22Rv1 (cell line): Measurements from ENCODE around the gene SLCO3A1.

Source experiments
- H3K27ac ChIP-seq: fragments of 450-650 bp; 2 replicates; pipeline ENCODE4 v1.5.1; 2017
- ZFX ChIP-seq: fragments of 450-650 bp; IDR thresholded peaks from 2 replicates; pipeline ENCODE4 v1.6.1; 2017; ENCODE audit warnings: antibody characterized with exemption, borderline replicate concordance
- TF ChIP-seq, protein P1 (sequence below): fragments of 450-650 bp; IDR thresholded peaks from 2 replicates; pipeline ENCODE4 v1.5.1; 2017; ENCODE audit warnings: mild to moderate bottlenecking

Gene SLCO3A1

DNA sequence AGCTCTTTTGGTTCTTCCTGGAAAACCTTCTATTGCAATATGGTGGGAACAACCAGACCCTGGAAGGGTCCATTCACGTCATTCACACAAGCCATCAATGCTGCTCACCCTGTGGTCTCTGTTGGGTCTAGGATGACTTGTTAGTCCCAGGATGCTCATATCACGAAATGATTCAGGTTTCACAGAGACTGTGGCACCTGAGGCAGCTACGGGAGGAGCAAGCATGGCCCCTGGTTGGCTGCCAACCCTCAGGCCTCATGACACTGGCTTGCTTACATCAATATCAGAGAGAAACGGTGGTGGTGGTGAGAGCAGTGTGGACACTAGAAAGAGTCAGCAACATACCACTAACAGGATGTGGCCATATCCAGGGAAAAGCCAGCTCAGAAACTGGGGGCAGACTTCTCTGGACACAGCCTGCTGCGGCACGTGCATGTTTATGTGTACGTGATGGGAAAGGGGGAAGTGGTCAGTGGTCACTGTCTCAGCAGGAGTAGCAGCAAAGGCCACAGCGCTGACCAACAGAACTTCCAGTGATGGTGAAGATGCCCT lies 331.2 kb downstream of the SLCO3A1 start:
- no peak overlapping the region for H3K27ac ChIP-seq
- TF ChIP-seq, protein P1, sequence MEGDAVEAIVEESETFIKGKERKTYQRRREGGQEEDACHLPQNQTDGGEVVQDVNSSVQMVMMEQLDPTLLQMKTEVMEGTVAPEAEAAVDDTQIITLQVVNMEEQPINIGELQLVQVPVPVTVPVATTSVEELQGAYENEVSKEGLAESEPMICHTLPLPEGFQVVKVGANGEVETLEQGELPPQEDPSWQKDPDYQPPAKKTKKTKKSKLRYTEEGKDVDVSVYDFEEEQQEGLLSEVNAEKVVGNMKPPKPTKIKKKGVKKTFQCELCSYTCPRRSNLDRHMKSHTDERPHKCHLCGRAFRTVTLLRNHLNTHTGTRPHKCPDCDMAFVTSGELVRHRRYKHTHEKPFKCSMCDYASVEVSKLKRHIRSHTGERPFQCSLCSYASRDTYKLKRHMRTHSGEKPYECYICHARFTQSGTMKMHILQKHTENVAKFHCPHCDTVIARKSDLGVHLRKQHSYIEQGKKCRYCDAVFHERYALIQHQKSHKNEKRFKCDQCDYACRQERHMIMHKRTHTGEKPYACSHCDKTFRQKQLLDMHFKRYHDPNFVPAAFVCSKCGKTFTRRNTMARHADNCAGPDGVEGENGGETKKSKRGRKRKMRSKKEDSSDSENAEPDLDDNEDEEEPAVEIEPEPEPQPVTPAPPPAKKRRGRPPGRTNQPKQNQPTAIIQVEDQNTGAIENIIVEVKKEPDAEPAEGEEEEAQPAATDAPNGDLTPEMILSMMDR: no peak

DNA sequence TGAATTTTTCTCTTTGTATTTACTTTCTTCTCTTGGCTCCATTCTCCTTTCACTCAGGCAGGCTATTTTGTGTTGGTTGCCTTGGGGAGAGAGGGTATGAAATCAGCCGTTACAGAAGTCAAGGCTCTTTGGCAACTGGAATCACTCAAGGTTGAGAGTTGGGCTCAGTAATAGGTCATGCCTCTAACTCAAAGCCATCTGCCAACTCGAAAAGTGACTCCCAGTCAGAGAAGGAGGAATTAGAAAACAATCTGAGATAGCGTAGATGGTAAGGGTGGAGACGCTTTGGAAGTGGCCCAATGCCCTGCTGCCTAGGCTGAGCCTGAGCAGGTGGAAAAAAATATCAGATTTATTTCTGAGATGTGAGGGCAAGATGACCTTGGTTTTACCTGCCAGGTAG lies 334.5 kb downstream of the SLCO3A1 start:
- H3K27ac ChIP-seq: no peak overlapping the region
- no peak for TF ChIP-seq ZFX
- TF ChIP-seq, protein P1: no peak

DNA sequence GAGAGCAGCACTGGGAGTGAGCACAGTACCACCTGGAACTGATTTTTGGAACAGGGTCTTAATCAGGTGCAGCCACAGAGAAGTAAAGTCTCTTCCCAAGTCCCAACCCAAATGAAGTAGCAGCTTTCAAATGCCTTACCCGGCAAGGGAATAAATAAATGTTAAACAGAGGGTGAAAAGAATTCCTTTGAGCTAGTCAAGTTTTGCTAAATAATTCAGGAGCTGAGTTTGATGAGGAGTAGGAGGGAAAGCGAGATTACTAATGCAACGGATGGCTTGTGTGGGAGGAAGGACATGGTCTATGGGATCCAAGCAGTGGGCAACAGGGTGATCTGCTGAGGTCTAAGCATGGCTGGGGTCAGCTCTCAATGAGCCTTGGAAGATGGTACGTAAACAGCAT lies 335.7 kb downstream of the SLCO3A1 start:
- H3K27ac ChIP-seq: no peak overlapping the region
- TF ChIP-seq ZFX: no peak
- TF ChIP-seq, protein P1: no peak

DNA sequence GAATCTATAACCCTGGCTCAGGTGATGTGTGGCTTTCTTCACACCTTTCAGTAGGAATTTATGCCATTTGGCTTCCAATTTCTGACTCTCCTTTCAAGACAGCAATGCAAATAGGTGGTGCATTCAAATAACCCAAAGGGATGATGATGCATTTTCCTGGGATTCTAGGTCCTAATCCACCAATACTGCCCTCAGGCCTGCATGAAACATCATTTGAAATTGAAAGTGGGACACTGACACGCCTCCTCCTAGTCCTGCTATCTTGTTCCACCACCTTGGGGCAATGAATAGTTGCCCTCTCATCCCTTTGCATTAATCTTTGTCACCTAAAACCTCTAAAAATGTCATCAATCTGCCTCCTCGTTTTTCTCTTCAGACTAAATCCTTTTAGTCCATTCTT lies 341.7 kb downstream of the SLCO3A1 start:
- no peak overlapping the region for H3K27ac ChIP-seq
- TF ChIP-seq, protein P1: no peak
- TF ChIP-seq ZFX: no peak

DNA sequence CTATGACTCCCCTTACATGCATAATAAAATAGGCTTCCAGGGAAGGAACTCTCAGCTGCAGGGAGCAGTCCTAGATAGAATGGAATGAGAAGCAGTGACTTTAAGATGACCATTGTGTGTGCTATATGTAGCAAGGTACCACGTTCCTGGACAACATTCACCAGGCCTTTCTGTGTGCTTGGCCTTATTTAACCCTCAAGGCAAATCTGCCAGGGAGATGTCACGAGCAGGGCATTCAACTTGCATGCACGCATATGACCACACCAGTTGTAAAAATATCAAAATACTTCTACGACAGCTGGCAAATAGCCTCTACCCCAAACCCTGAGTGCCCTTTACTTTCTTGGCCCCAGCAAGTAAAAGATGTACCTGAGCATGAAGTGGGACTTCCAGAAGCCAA lies 342.8 kb downstream of the SLCO3A1 start:
- no peak overlapping the region for H3K27ac ChIP-seq
- no peak for TF ChIP-seq ZFX
- TF ChIP-seq, protein P1: no peak

DNA sequence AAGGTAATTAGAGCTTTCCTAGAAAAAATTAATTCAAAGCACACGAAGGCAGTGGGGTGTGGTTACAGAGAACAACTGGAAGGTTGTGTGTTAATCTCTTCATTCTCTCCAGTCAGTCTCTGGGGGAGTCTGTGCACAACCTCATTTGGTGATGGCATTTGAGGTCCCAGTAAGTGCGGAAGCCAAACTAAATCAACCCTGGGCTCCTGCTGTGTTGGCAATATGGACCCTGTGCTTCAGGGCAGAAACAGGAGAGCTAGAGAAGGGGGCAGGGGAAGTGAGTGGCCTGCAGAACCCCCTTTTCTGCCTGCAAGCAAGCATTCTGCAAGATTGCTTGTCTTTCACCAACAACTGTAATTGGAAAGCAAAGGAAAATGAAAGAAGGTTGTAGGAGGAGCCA lies 344.2 kb downstream of the SLCO3A1 start:
- no peak overlapping the region for H3K27ac ChIP-seq
- TF ChIP-seq ZFX: no peak
- TF ChIP-seq, protein P1: no peak

DNA sequence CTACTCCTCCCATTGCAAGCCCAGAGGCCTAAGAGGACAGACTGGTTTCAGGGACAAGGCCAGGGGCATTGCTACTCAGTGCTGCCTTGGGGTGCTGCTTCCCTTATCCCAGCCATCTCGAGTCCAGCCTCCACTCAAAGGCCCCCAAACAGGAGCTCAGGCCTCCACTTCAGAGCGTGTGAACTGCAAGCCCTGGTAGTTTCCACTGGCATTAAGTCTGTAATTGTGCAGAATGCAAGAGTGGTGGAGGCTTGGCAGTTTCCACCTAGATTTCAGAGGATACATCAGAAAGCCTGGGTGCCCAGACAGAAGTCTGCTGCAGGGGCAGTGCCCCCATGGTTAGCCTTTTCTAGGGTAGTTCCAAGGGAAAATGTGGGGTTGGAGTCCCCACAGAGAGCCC lies 347.4 kb downstream of the SLCO3A1 start:
- no peak overlapping the region for H3K27ac ChIP-seq
- TF ChIP-seq ZFX: no peak
- TF ChIP-seq, protein P1: no peak
